ENCODE measurements around the gene SMURF2.
A peak's percentile ranks its signal among the peaks of the same experiment; 100 is the strongest.

The SMURF2 gene

DNA sequence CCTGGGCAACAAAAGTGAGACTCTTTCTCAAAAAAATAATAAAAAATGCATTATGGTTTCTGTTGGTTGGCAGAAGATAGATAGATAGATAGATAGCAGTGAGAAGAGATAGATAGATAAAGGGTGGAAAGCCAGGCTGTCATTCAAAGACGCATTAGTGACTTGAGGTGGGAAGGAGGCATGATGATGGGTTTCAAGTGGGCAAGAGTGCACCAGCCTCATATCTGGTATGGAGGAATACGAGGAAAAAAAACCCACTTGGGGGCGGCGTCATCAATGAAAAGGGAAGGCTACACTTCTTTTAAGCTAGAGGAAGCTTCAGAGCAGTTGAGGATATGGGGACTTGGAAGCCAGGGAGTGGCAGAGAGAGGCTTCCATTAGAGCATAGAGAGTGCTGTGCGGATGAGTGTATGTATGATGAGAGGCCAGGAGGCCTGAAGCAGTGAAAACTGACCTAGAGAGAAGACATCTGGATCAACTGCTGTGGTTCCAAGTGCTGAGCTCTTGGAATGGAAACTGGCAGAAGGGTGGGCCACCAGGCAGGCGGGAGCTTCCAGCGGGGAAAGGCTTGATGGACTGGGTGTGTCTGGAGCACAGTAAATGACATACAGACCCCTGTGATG lies 123.5 kb downstream of the SMURF2 start:
- DNase-seq (ENCODE audit: low read depth in 3 of 3) = no peak

DNA sequence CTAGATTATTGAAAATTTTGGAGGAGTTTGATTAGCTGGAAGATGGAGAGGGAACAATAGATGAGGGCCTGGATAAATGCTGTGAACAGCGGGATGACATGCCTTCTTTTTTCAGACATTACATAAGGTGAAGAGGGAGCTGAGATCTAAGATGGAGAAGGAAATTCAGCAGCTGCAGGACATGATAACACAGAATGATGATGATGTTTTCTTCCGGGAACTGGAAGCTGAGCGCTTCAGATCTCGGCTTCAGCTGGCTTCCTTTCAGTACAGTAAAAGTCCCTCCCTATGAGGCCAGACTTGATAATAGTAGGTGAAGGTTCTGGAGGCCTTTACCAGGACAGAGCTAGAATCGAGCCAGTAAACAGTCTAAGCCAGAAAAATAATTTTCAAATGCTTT lies 124.6 kb downstream of the SMURF2 start:
- no peak for DNase-seq (ENCODE audit: low read depth in 3 of 3)

DNA sequence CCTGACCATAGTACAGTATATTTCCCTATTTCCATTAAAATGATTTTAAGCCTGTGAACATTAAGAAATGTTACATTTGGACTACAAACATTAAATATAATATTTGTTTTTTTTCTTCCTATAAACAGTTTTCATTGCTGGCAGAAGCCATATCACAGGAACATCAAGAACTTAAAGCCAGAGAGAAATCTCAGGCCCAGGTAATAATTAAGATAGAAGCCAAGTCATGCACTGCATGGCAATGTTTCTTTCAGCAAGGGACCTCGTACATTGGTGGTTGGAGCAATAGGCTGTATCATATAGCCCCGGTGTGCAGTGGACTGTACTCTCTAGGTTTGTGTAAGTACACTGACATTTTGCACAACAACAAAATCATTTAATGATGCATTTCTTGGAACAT lies 125.2 kb downstream of the SMURF2 start:
- DNase-seq (ENCODE audit: low read depth in 3 of 3) = no peak

DNA sequence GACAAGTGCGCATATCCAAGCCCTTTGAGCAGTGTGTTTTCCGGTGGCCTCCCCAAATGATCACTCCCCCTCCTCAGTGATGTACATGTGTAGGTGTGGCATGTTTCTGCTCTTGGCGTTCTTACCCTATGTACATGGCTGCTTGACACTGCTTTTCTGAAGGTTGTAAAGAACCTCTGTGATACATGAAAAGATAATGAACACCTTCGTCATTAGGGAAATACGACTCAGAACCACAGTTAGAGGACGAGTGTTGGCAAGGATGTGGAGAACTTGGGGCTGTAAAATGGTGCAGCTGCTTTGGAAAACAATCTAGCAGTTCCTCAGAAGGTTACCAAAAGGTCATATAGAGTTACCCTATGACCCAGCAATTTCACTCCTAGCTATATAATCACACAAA lies 126.8 kb downstream of the SMURF2 start:
- no peak for DNase-seq (ENCODE audit: low read depth in 3 of 3)

DNA sequence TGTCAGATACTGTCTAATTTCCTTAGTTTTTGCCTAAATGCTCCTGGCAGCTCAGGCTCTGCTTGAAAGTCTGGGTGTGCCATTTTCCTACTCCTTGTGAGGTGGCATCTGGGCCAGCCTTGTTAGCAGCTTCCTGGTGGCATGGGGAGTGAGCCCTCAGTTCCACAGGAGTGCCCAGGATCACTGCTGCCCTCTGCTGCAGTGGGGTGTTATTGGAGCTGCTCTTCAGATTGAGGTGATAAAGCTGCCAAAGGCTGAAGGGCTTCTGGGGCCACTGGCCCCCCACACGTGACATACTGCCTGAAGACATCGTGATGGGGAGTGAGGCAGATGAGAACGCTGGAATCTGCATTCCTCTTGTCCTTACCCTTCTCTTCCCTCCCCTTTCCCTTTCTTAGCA lies 127.9 kb downstream of the SMURF2 start:
- DNase-seq (ENCODE audit: low read depth in 3 of 3) = no peak

DNA sequence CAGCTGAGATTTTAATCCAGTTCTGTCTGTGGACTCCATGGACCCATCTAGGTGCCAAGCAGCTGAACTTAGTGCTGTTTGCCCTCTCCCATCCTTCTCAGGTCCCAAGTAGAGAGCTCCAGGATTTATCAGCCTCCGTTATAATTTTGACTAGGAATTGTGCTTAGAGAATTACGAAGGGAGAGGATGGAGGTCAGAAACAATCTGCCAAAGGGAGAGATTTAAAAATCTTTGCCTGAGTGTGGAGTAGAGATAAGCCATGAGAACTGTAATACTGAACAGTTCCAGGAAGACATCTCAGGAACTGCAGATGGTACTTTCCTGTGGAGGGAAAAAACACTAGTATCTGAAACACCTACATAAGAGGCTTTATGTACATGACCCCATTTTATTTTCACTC lies 128.3 kb downstream of the SMURF2 start:
- DNase-seq (ENCODE audit: low read depth in 3 of 3) = no peak

DNA sequence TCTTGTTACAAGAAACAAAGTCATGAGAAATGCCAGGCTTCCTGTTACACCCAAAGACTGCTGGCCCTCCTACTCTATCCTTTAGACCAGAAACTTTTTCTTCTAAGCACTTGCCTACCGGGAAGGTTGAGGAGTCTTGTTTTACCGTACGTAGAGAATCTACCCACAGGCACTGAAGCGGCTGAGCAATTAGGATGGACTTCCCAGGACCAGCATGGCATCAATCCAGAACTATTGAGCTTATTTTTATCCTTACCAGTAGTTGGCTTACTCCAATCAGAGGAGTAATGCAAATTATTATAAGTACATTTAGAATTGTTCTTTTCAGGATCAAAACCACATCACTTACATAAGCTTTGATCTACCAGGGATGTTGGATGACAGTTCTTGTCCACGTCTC lies 129.7 kb downstream of the SMURF2 start:
- no peak for DNase-seq (ENCODE audit: low read depth in 3 of 3)

DNA sequence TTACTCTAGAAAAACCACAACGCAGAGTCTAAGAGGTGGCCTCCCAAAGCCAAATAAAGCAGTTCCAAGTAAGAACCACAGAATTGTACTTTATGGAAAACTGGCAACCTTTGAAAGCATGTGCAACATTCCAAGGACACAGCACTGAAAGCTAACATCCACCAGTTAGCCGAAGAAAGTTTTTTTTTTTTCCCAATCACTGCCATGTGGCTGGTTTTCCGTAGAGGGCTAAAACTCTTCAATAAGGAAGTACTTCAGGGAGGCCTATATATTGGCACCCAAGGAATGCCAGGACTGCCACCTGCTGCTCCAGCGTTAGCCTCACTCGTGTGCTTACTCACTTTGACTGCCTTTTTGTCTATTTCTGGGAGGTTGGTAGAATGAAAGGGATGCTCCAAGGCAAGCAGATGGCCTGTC lies 130.1 kb downstream of the SMURF2 start:
- DNase-seq (ENCODE audit: low read depth in 3 of 3) = no peak

DNA sequence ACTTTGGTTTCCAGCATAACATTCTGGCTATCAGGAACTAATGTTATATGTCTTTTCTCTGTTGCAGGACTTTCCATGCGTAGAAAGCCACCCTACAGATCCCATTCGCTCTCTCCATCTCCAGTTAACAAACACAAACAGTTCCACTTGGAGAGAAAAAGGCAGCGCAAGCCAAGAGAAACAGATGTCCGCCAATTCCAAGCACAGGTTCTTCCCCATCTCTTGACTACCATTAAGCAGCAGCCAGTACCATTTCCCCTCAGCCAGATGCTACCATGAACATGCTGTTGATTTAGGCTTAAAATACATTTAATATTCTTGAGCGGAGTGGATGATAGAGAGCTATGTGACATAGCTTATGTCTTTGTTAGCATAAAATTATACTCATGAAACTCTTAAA lies 132.9 kb downstream of the SMURF2 start:
- no peak for DNase-seq (ENCODE audit: low read depth in 3 of 3)

DNA sequence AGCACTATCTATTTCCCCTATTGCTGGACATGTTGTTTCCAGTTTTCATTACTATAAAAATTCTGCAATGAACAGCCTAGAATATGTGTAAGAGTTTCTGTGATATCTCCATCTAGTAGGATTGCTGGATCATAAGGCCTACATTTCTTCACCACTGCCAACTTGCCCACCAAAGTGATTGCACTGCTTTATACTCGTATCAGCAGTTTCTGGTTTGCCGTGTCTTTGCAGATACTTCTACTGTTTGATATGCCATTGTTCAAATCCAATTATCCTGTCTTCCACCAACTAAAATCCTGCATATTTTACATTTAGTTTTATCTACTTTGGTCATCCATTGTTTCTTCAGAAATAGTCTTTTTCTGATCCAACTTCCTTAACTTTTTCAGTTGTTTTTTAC lies 134.2 kb downstream of the SMURF2 start:
- DNase-seq (ENCODE audit: low read depth in 3 of 3) = no peak

DNA sequence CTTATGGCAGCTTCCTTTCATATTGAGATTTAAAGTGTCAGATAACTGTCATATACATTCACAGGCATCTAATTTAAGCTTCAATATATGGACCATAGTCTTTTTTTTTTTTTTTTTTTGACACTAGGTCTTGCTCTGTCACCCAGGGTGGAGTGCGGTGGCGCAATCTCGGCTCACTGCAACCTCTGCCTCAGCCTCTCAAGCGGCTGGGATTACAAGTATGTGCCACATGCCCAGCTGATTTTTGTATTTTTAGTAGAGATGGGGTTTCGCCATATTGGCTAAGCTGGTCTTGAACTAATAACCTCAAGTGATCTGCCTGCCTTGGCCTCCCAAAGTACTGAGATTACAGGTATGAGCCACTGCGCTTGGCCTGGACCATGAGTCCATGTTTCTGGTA lies 141.7 kb downstream of the SMURF2 start:
- DNase-seq (ENCODE audit: low read depth in 3 of 3) = no peak

DNA sequence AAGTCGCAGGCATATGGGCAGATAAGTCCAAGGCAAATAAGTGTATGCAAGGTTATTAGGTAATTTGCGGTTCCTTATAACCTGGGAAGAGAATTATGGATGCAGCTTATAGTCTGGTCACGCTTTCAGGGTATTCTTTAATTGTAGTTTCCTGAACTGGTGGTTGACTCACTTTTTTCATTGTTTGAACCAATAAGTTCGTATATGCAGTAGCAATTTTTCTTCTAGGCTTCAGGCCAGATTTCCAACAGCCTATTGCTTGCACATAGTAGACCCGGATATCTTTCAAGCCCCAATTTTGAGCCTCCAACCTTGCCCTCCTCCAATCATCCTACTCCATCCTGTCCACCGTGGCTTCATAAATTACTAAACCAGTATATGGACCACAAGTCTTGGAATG lies 142.5 kb downstream of the SMURF2 start:
- no peak for DNase-seq (ENCODE audit: low read depth in 3 of 3)

DNA sequence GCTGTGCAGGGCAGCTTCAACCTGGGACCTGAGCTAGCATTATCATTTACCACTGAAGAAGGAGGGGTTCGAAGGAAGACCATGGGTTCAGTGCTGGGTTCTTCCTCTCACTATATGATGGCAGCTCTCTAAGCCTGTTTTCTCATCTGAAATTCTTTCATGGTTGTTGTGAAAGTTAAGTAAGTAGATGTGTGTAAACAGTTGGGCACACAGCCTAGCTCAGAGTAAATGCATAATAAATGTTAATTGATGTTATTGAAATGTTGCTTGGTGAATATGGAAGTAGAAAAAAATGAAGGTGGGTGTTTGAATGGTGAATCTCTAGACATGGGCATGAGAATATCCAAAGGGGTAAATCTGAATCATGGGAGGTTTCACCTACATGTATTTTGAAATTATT lies 146.3 kb downstream of the SMURF2 start:
- no peak for DNase-seq (ENCODE audit: low read depth in 3 of 3)

DNA sequence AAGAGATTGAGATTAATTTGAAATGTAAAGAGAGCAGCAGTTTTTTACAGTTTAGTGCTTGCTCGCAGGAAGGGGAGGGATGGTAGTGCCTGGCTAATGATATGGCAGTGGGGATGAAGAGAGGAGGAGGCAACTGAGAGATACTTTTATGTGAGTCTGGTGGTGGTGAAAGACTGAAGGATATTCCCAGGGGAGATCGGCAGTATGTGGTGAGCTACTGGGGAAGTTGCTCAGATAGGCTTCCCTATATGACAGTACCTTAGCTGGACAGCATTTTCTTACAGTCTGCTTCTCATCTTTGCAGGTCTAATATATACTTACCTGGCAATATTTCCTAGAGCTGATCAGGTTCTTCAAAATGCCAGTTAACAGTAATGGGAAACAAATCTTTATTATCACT lies 146.7 kb downstream of the SMURF2 start:
- DNase-seq (ENCODE audit: low read depth in 3 of 3) = no peak

DNA sequence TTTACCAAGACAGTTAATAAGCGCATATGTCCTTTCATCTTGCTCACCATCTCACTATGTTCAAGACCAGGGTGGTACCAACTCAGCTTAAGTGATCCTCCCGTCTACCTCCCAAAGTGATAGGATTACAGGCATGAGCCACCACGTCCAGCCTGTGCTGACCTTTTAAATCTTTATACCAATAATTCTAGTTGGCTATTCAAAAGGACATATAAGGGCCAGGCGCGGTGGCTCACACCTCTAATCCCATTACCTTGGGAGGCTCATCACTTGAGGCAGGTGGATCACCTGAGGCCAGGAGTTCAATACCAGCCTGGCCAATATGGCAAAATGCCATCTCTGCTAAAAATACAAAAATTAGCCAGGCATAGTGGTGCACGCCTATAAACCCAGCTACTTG lies 152.9 kb downstream of the SMURF2 start:
- no peak for DNase-seq (ENCODE audit: low read depth in 3 of 3)

DNA sequence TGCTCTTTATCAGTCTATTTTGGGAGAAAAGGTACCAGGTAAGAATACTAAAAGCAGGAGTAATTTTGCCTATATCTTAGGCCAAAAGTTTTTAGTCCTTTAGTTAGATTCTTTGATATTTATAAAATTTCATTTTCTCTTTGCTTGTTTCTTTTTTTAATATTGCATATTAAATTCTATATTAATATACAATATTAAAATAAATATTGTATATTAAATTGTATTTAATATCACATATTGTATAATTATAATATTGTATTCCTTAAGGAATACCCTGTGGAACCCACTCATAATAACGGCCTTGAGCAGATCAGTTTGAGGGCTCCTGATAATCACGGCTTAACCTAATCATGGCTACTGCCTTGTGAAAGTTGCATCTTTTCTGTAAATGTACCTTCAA lies 153.4 kb downstream of the SMURF2 start:
- no peak for DNase-seq (ENCODE audit: low read depth in 3 of 3)

DNA sequence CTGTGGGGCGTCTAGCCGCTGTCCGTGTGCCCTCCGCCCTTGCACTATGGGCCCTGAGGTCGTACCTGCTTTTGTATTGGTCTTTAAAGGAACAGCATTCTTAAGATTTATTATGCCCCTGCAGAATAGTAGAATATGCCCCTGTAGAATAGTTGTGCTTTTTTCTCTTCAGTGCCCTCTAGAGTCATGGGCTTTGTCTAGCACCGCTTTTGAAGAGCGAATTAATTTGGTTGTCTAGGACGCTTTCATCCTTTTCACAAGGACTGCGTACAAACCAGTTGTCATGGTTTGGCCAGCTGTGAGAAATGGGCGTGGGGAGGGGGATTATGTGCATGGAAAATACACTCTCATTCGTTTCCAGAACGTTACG lies 154.7 kb downstream of the SMURF2 start:
- no peak for DNase-seq (ENCODE audit: low read depth in 3 of 3)

DNA sequence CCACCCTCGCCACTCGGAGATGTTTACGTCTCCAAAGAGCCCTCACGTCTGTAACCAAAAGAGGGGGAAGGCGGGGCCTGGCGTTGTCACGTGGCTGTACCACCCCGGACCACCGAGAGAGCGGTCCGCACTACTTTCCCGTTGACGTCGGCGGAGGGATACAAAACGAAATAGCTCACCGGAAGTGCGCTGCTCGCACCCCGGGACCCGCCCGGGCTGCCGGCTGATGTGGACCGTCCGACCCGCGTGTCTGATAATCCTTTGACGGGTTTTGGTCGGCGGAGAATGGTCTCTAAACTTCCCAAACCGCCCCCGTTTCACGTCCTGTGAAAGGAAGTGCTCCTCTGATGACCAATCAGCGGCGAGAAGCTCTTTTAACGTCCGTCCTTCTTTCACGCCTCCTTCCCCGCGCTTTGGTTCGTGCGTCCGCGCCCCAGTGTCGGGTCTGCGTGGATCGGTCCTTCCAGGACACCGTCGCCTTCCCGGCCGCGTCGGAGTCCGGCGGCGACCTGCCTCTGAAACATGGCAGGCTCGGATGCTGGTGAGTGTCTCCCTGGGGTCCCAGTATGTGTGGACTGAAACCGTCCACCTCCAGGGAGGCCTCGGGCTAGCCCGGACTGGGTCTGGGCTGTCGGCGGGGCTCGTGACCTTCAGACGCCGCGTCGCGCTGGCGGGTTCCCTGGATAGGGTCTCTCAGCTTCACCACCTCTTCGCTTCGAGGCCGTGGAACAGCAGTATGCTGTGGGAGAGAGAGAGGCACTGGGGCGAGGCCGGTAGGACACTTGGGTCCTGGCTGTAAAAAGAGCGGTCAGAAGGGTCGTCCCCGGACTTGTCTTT lies 155.3 kb downstream of the SMURF2 start, which contains the start of gene CEP95:
Gene CEP95, plus strand, starts transcription at position 402 of the 837 bp plus-strand sequence. Its CDS starts 121 bp downstream, at position 523.
- peak; percentile 89 to 93 (median 90) for DNase-seq (ENCODE audit: low read depth in 3 of 3)

DNA sequence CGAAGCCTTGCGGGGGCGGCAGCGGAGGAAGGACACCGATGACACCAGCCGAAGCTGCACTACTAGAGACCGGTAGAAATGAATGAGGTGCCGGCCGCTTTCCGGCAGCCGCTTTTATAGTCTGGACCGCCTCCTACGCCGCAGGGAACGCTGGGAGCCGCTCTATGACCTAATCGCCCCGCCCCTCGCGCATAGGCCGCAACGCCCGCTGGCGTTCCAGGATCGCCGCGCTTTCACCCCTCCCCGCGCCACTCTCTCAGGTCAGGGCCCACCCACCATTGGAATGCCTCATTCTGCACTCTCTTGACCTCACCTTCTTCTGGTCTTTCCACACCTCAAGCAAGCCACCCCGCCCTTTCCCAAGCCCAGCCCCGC lies 155.9 kb downstream of the SMURF2 start, which contains the start of gene DDX5:
Gene DDX5, minus strand, starts transcription at position 89 of the 375 bp plus-strand sequence. CDS start 170 bp downstream, outside the sequence.
- DNase-seq (ENCODE audit: low read depth in 3 of 3) = peak; percentile 94 to 97 (median 96)

DNA sequence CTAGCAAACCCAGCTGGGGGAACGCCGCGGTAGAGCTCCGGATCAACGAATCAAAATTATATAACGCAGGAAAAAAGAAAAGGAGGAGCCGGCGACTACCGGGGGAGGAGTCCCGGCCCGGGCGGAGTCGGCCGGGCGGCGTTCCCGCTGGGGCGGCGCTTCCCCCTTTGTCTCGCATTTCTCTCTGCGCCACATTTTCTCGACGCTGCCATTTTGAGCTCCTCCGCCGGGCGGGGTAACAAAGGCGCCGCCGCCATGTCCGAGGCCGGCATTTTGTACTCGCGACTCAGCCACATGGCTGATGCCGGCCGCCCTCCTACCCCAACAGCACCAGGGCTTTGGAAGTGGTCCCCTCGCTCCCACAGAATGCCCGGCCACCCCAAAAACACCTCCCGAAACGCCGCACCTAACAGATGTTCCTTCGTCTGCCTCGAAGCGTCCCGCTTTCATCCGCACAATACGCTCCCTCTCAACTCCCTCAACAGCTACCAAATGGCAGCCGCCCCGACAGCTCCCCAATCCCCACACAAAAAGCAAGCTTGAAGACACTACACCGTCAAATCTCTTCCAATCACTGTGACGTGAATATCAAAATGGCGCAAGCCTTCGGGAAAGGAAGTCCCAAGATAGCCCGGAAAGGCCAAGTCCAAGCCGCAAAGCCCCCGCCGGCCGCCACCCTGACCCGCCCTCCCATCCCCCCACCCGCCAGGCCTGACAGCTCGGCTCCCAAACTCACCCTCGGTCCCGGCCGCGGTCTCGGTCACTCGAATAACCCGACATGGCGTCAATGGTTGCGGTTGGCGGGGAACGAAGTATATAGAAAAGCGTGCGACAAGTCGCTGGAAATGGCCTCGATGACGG lies 156.5 kb downstream of the SMURF2 start:
- DNase-seq (ENCODE audit: low read depth in 3 of 3) = peak; percentile 69 to 75 (median 70)

DNA sequence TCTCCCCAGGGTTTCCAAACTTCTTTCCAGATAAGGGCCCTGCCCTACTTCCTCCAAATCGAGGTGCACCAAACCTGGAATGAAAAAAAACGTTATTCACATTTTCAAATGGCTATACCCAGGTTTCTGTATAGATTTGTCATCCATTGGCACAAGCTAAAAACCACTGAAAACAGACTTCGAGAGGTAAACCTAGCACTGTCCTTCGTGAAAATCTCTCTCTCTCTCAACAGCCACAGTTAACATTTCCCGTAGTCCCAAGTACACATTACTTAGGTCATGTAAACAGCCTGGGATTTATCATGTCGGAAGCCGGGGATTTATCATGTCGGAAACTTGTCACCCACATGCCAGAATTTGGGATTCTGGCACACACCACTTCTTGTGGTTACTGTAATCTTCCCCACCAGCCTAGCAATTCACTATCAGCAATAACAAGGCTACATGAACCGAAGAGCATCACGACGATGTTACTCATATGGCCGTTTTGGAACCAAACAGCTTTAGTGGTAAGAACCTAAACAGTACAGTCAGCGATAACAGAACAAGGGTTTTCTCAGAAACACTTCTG lies 157.3 kb downstream of the SMURF2 start:
- no peak for DNase-seq (ENCODE audit: low read depth in 3 of 3)

Measured in stimulated activated CD4-positive, alpha-beta T cell treated with anti-CD3 and anti-CD28 coated beads, TNF-alpha, amount 100 ng/mL, for 4 hours (primary cell).